HG03045 (cell line): ENCODE data around the gene SPATA17.
"Not testable (repeated sequence)": the region's sequence is repeated elsewhere in the genome, so short reads cannot be mapped to it uniquely, and the experiment has no call there.

Experiments used
- ATAC-seq: cut with Tn5 transposase; IDR thresholded peaks from one replicate; pipeline ENCODE4 v1.9.1; 2021; ENCODE audit warnings: mild to moderate bottlenecking, moderate library complexity; ENCODE audit not compliant: unreplicated experiment

SPATA17 gene

DNA sequence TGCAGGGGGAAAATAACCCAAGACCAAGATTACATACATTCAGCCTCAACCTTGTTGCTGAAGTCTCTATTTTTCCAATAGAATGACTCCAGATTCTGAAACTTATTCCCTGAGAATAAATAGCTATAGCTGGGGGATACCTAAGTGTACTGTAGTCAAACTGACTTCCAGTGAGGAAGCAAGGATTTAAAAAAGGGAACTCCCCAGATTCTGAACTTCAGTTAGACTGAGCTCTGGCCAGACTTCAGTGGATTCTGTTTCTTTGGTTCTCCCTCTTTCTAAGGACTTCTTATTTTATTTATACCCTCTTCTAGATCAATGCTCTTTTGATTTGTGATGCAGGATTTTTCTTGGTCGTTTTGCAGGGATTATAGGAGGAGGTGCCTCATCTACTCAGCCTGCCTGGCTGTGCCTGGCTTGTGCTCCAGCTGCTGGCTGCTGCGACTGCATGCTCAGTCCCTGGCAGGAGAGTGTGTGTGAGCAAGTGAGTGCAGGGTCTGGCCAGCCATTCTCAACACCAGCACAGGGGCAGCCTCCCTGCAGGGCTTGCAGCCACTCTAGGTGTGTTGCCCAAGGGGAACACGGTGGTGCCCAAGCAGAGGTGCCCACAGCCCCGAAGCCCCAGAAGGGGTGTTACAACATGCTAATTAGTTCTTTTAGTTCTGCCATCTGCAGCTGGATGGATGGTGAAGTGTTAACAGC is 43.0 kb downstream of the SPATA17 start:
- no peak for ATAC-seq

DNA sequence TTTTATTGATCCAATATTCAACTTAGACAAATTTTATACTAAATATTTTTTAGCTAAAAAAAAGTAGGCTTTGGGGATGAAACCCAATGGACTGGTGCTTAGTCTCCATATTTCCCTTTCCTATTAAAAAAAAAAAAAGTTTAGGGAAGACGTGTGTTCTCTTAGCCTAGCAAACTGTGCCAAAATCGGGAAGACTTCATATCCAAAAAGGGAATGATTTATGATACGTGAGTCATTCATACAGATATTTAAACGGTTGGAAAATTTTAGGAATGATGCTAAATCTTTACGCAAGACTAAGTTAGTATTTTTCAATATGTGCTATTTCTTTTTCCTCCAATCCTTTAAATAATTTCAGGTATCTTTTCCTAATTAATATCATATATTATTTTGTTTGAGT is 50.7 kb downstream of the SPATA17 start:
- no peak for ATAC-seq

DNA sequence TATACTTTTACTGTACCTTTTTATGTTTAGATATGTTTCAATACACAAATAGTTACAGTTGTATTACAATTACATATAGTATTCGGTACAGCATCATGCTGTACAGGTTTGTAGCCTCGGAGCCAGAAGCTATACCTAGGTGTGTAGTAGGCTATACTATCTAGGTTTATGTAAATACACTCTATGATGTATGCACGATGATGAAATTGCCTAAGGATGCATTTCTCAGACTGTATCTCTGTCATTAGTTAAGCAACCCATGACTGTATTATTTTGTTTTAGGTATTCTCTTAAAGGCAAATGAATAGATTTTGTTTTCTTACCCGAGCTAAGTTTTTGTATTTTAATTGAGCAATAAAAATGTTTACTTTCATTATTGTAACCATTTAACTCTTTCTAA is 56.4 kb downstream of the SPATA17 start:
- ATAC-seq: no peak

DNA sequence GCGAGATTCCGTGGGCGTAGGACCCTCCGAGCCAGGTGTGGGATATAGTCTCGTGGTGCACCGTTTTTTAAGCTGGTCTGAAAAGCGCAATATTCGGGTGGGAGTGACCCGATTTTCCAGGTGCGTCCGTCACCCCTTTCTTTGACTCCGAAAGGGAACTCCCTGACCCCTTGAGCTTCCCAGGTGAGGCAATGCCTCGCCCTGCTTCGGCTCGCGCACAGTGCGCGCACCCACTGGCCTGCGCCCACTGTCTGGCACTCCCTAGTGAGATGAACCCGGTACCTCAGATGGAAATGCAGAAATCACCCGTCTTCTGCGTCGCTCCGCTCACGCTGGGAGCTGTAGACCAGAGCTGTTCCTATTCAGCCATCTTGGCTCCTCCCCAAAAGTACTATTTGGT is 65.0 kb downstream of the SPATA17 start:
- ATAC-seq: not testable (repeated sequence)

DNA sequence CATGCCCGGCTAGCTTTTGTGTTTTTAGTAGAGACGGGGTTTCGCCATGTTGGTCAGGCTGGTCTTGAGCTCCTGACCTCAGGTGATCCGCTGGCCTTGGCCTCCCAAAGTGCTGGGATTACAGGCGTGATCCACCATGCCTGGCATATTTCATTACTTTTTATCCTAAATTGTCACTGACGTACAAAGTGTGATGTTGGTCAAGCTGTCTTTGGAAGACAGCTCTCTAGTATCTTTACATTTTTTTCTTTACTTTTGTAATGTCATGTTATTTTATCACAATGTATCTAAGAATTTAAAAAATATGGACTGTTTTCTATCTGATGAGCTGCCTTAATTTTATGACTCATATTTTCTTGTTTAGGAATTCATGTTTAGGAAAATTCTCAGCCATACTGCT is 72.2 kb downstream of the SPATA17 start:
- no peak for ATAC-seq

DNA sequence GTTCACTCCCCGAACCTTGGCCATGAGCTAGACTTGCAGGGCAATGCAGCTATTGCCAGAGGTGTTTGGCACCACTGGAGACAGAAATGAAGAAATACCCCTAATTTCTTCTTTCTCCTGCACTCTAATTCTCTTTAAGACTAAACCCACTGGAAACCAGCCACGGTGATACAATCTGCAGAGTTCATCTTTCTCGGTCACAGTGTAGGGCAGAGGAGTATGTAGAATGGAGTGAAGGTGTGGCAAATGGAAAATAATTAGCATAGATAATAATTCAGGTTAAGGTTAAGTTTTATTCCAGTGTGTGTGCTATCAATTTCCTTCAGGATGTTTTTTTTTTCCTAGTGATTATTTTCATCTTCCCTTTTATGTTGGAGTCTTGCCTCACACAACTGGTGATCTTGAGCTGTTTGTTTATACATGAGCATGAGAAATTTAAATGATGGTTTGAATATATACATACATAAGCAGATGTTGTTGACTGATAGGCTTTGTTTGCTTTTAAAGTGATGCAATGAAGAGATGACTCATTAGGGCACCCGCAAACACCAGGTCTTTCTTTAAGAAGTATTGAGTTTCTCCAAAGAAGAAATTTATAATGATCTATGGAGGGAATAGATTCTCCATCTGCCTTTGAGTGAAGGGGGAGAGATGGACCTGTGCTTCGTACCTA is 81.9 kb downstream of the SPATA17 start:
- ATAC-seq: no peak

DNA sequence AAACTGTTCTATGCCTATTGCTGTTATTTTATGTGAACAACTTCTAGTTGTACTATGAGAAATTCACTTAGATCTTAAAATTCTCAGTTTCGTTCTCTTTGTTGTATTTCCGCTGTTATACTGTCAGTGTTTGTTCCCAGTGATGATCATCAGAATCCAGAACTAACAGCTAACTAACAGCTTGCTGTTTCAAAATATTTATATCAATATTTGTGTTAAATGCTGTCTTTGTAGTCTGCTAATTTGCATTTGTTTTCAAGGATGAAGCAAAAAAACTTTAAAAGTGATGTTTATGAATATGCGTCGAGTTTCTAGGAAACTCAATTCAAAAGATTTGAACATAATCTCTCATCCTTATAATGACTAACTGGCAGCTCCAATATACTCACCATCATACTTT is 84.5 kb downstream of the SPATA17 start:
- no peak for ATAC-seq

DNA sequence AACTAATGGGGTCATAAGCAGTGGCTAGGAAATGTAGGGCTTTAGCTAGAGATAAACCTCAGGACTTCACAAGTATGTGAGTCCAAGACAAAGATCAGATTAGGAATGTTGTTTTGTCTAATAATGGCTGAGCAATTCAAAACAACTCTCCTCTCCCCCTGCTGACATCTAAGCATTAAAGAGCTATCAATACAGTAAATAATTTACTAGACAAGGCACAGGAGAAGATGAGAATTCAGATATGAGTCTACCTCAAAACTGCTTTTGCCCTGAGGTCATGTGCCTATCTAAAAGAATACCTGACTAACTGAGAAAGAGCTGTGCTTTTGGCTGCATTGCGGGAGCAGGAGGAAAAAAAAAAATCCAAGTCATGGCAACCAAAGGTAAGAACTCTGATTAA is 86.8 kb downstream of the SPATA17 start:
- ATAC-seq: no peak

DNA sequence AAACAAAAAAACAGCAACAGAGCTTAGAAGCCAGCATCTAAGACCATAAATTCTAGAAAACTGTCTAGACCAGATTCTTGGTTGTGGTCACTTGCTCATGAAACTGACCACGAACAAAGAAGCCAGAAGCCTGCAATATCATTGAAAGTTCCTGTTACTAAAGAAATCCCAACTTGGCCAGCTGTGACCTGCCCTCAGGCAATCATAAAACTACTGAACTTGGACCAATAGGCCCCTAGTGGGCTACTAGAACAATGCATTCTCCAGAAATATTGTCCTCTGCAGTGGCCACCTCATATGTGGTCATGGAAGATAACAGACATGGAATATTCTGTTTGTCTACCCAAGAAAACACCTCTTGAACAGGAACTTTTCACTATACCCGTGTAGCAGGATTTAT is 87.7 kb downstream of the SPATA17 start:
- ATAC-seq: no peak

DNA sequence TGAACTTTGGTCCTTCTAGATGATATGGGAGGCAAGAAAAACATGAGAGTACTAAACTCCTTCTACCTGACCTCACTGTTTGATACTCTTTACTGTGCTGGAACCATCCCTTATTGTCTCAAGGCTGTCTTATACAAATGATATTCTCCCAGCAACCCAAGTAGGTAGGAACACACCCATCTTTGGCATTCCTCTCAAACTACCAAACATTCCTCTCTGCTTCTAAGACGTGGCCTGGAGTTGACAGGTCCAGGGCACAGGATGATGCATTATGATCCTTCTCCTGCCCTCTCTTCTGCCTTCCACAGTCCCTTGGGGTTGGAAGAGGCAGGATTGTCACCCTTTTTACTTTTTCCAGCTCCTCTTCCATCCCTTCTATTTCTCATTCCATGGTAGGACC is 90.5 kb downstream of the SPATA17 start:
- ATAC-seq: no peak

DNA sequence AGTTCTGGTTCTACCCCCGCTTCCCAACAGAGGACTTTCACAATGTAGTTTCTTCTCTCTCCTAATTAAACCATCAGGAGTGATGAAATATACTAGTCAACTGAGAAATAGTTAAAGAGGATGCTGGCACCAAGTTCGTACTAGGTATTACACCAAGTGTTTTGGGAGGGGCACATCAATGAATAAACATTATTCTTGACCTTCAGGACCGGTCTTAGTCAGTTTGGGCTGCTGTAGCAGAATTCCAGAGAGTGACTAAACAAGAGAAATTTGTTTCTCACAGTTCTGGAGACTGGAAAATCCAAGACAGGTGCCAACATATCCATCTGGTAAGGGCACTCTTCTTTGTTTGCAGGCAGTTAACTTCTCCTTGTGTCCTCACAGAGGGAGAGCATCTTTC is 103.8 kb downstream of the SPATA17 start:
- no peak for ATAC-seq

DNA sequence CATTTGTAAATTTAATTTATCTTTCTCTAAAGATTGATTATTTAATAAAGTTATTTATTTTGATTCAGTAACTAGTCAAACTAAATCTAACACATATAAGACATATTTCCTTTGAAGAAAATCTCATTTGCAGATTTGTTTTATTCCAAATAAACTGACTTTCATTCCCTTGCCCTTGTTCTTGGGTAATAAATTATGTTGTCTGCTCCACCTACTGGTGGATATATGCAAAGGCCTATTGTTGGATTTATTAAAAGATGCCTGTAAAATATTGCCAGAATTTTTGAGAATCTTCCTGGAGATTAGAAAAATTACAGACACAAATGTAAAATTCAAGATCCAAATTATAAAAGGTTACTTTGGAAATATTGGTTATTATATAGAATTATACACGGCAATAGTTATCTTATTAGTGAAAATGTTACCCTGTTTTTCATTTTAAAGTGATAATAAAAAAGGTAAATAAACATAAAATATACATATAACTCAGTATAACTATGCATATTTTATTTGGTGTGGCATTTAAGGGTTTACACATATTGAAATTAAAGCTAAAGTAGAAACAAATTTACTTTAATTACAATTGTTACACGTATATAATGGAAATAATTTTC is 116.1 kb downstream of the SPATA17 start:
- ATAC-seq: no peak

DNA sequence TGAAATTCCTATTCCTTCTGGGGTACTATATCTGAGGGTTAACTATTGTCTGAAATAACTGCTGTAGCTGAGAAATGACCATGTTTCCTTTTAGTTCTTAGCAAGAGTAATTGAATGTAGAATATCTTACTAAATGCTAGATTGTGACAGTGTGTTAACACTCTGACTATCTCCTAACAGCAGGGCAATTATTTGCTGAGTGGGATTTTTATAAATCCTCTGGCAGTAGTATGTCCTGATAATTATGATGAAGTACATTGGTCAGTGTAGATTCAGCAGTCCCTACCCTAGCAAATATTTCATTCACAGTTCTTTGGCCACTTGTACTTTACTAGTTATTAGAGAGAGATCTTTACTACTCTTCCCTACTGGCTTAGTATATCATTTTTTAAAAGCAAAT is 138.6 kb downstream of the SPATA17 start:
- ATAC-seq: no peak

DNA sequence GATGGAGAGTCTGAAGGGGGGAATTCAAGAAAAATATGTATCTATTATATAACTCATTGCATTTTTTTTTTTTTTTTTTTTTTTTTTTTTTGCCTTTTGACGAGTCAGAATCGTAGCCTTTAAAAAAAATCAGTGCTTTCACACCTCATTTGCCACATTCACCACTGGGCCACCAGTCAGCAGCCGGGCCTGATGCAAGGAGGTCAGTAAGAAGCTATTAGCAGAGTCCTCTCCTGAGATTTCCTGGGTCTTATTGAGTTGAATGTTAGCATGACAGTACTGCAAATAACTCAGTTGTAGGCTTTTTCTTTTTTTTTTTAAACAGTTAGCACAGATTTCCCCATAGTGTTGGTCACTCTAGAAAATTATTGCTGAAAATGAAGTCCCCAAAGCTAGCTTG is 139.8 kb downstream of the SPATA17 start:
- no peak for ATAC-seq

DNA sequence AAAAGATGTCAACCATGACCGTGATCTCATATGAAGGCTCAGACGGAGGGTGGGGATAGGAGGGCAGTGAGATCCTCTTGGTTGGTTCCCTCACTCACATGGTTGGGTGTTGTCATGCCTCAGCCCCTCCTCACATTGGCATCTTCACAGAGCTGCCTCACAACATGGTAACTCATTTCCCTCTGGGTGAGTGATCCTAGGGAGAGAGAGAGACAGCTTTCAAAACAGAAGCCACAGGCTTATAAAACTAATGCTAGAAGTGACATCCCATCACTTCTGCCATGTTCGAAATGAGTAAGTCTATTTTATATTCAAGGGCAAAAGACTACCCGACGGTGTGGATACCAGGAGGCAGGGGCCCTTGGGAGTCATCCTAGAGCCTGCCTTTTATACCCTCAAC is 145.5 kb downstream of the SPATA17 start:
- no peak for ATAC-seq

DNA sequence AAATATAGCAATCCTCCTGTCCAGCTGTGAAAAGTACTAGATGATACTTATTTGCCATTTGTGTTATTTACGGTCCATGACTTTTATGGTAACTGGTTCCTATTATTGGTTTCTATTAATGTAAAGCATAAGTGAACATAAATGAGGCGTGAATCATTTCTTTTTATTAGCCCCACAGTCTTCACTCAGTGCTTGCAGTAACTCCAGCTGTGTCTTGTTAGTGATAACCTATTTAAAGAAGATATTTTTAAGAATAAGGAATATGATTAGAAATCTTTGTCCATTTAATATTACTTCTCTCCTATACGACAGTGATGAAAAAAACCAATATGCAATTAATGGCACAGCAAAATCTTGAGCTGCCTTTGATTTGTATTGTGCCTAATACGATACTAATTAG is 149.9 kb downstream of the SPATA17 start:
- ATAC-seq: no peak

DNA sequence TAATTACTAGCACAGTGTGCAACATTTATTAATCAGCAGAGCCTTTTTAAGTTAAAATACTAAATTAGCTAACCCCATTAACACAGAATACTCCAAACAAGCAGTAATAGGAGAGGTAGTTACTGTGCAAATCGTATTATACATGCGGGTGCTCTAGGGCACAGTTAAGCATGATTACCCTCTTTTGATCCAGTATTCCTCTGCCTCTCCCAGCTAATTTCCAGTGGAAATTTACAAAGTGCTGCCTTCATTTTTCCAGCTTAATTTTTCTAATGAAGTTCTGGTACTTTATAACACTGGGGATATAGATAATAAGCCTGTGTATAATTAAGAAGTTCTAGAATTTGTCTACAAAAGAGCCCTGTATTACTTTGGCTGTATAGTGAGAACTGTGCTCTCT is 159.9 kb downstream of the SPATA17 start:
- ATAC-seq: no peak

DNA sequence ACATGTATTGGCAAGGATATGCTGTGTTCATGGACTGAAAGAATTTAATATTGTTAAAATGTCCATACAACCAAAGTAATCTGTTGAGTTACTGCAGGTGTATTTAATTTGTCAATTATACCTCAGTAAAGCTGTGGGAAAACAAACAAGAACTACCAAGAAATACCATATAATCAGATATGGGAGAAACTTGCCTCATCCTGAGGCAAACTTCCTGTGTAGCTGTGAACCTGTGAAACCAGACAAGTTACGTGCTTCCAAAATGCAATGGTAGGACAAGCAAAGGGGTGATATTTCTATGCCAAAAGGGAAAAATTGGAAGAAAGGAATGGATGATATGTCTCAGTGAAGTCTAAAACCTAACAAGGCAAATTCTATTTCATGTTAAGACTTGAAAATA is 174.6 kb downstream of the SPATA17 start:
- ATAC-seq: no peak

DNA sequence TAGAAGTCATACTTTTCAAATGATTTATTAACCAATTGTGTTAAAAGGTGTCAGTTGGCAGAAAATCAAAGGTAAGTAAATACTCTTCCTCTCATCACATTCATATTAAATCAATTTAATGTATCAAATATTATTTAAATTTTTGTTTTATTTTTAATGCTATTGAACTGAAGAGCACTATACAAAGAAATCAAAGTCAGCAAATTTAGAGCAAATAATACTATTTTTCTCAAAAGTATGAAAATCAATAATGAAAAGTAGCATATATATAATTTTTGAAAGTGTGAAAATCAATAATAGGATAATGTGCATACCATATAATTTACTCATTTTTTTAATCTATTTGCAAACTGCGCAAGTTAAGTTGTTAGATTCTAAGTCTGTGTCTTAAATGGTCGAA is 181.0 kb downstream of the SPATA17 start:
- ATAC-seq: no peak

DNA sequence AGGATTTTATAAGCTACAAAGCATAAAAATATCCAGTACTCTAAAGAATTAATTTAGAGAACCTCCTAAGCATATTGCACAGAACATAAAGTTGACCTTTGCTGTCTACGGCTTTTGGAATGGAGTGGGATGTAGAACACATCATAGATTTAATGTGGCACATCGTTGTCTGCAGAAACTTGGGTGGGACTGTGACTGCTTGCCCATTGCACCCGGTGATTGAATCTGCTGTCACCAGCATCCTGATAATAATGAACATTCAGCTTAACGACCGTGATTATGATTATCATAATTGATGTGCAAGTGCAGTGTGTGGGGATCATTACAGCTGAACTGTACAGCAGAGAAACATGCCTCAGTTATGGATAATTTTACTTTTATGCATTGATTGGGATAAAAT is 181.9 kb downstream of the SPATA17 start:
- ATAC-seq: no peak

DNA sequence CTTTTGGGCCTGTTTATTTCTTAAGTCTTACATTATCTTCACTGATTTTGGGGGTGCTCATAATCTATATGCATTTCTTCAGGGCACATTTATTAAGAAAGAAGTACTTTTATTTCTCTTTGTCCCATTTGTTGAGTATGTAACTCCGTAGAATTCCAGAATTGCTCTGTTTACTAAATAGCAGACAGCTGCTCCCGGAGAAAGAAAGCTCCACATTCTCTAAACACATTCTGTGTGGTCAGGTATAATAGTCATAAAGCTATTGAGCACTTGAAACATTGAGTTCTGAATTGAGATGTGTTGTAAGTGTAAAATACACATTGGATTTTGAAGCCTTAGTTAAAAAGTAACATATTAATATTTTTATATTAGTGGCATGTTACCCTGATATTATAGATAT is 206.5 kb downstream of the SPATA17 start:
- no peak for ATAC-seq

DNA sequence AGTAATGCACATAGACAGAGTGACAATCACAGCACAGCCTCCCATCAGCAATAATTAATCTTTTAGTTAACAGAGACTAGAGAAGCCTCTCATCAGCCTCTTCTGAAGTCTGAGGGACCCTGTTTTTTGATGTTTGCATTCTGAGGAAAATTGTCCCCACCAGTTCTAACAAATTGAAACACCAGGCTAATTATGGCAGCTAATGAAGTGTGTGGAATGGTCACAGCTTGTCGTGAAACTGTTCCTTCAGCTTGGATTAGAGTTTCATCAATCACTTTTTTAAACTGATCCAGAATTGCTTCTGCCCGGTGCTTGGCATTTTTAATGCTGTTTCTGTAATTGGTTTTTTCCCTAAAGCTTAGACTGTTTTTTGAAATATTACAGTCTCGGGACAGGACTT is 208.0 kb downstream of the SPATA17 start:
- no peak for ATAC-seq
